Right atrium auricular region (tissue), 2 donors: ENCODE measurements around the gene NCKAP5. TPM values are rescaled to one million over a fixed set of nuclear protein-coding genes. Genes with fewer than 3 reads are reported as not detected.

Experiments
- DNase-seq: peaks from one replicate; pipeline ENCODE4 v3.0.0-alpha.2; 2019; ENCODE audit warnings: low spot score
- H3K27ac ChIP-seq, 2 donors: fragments of 200-600 bp; sonication (generic); 1 replicate in 1 of 2; 2 replicates in 1 of 2; pipeline ENCODE4 v1.5.1; 2016 to 2019
- H3K27me3 ChIP-seq, 2 donors: fragments of 200-600 bp; sonication (generic); one replicate each; pipeline versions ENCODE4 v1.5.1 to v1.6.0; 2017 to 2019
- H3K36me3 ChIP-seq: fragments of 200-600 bp; sonication (generic); one replicate; pipeline ENCODE4 v1.5.1; 2016
- H3K4me1 ChIP-seq, 2 donors: fragments of 200-600 bp; sonication (generic); one replicate each; pipeline versions ENCODE4 v1.5.1 to v1.6.0; 2017 to 2019
- H3K4me3 ChIP-seq, 2 donors: fragments of 200-600 bp; sonication (generic); 1 replicate in 1 of 2; 2 replicates in 1 of 2; pipeline ENCODE4 v1.5.1; 2017 to 2019; ENCODE audit warnings: mild to moderate bottlenecking in 1 of 2, moderate library complexity in 1 of 2
- H3K9me3 ChIP-seq, 2 donors: fragments of 200-600 bp; sonication (generic); one replicate each; pipeline ENCODE4 v1.5.1; 2019
- total RNA-seq, 2 donors: library from RNA; depleted of rRNA; stranded (reverse); fragments of >200 nt; gene quantifications; one replicate each; pipeline ENCODE4 v1.1.0, GENCODE V29; 2016
- TF ChIP-seq, protein P1 (sequence below), 2 donors: fragments of 200-600 bp; sonication (generic); IDR thresholded peaks; one replicate each; pipeline ENCODE4 v1.5.1; 2019; ENCODE audit warnings: antibody characterized with exemption in 2 of 2

NCKAP5 gene
- total RNA-seq, 2 donors from 2014 or later, result 3.6 to 5.4 TPM

DNA sequence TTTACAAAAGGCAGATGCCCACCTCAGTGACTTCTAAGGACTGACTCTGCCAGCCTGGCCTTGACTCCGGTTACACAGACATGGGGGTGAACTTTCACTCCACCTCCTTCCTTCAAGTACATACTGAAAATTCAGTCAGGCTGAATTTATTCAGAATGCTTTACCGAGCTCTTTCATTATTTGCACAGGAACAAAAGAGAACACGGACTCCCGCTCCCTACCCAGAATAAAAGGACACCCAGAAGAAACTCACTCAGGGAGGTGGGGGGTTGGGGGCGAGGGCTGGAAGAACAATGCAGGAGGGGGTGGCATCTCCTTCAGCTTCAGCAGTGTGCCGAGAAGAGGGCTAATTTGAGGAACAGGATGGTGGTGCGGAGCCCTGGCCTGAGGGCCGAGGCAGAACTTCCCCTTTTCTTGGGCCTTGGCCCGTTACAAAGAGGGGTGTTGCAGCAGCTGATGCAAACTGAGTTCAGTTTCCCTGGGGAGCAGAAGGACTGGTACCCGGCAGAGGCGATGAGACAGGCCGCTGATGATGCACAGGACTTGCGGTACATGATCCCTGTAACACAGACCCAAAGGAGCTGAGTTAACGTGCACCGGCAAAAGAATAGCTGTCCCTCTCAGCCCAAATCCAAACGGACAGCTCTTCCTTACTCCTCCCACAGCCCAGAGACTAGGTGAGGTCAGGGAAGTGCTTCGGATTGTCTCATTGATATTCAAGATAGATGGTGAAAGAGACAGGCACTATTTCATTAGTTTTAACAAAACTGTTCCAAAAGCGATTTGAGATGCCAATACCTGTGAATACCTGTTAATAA is 922.3 kb downstream of the NCKAP5 start:
- Histone ChIP-seq H3K4me3 (no peak overlapping the region), H3K4me1 (no peaks in the 10 kb centered on the region), H3K27me3 (no peaks in the 10 kb centered on the region), H3K9me3 (no peaks in the 10 kb centered on the region), H3K27ac (no peak overlapping the region), H3K36me3 (no peaks in the 10 kb centered on the region)
- no peak for DNase-seq
- TF ChIP-seq, protein P1, sequence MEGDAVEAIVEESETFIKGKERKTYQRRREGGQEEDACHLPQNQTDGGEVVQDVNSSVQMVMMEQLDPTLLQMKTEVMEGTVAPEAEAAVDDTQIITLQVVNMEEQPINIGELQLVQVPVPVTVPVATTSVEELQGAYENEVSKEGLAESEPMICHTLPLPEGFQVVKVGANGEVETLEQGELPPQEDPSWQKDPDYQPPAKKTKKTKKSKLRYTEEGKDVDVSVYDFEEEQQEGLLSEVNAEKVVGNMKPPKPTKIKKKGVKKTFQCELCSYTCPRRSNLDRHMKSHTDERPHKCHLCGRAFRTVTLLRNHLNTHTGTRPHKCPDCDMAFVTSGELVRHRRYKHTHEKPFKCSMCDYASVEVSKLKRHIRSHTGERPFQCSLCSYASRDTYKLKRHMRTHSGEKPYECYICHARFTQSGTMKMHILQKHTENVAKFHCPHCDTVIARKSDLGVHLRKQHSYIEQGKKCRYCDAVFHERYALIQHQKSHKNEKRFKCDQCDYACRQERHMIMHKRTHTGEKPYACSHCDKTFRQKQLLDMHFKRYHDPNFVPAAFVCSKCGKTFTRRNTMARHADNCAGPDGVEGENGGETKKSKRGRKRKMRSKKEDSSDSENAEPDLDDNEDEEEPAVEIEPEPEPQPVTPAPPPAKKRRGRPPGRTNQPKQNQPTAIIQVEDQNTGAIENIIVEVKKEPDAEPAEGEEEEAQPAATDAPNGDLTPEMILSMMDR (IDR thresholded peaks at IDR 0.05), result no peak

DNA sequence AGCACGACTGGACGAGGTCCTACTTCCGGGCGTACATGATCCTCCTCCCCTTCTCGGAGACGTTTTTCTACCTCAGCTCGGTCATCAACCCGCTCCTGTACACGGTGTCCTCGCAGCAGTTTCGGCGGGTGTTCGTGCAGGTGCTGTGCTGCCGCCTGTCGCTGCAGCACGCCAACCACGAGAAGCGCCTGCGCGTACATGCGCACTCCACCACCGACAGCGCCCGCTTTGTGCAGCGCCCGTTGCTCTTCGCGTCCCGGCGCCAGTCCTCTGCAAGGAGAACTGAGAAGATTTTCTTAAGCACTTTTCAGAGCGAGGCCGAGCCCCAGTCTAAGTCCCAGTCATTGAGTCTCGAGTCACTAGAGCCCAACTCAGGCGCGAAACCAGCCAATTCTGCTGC is 923.1 kb downstream of the NCKAP5 start:
- H3K9me3 ChIP-seq, result no peaks in the 10 kb centered on the region
- H3K4me3 ChIP-seq, result no peak overlapping the region
- H3K27ac ChIP-seq, result no peak overlapping the region
- H3K4me1 ChIP-seq, result no peaks in the 10 kb centered on the region
- no peaks in the 10 kb centered on the region for H3K36me3 ChIP-seq
- DNase-seq, result no peak
- TF ChIP-seq, protein P1 (IDR thresholded peaks at IDR 0.05), result no peak
- H3K27me3 ChIP-seq, result no peaks in the 10 kb centered on the region

DNA sequence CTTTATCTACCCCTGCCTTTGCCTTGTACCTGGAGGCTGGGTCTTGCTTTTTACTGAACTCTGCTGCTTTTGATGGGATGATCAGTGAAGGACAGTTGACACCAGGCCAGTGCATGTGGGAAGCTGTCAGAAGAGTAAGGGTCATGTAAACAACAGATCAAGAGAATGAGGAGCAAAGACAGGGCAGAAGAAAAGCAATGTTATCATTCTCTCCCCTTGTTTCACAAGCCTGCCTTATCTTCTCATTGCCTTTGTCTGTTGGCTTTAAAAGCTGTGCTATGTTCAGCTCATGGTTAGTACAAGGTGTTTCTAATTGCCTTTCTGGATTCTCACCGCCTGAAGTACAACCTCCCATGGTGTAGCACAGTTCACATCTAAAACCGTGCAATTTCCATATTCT is 925.8 kb downstream of the NCKAP5 start:
- H3K4me1 ChIP-seq, result no peaks in the 10 kb centered on the region
- no peaks in the 10 kb centered on the region for H3K9me3 ChIP-seq
- no peaks in the 10 kb centered on the region for H3K36me3 ChIP-seq
- TF ChIP-seq, protein P1 (IDR thresholded peaks at IDR 0.05), result no peak
- no peaks in the 10 kb centered on the region for H3K27me3 ChIP-seq
- H3K27ac ChIP-seq, result no peak overlapping the region
- H3K4me3 ChIP-seq, result no peak overlapping the region
- no peak for DNase-seq

DNA sequence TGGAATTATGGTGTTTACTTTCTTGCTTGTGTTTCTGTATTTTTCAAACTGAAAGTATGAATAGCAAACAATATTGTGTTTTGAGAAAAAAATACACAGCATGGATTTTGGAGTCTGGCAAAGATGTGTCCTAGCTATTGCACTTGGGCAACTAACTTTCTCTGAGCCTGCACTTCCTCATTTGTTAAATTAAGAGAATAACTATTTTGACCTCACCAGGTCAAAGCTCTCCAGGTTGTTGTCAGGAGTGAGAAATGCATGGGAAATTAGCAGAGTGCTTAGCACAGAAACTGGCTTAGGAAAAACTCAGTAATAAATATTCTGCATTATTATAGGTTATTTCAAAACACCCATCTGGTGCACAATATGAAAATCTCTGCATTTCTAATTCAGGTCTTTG is 926.4 kb downstream of the NCKAP5 start:
- no peak overlapping the region for H3K27ac ChIP-seq
- H3K27me3 ChIP-seq, result no peaks in the 10 kb centered on the region
- no peak overlapping the region for H3K4me3 ChIP-seq
- H3K9me3 ChIP-seq, result no peaks in the 10 kb centered on the region
- H3K4me1 ChIP-seq, result no peaks in the 10 kb centered on the region
- TF ChIP-seq, protein P1 (IDR thresholded peaks at IDR 0.05), result no peak
- no peak for DNase-seq
- no peaks in the 10 kb centered on the region for H3K36me3 ChIP-seq

DNA sequence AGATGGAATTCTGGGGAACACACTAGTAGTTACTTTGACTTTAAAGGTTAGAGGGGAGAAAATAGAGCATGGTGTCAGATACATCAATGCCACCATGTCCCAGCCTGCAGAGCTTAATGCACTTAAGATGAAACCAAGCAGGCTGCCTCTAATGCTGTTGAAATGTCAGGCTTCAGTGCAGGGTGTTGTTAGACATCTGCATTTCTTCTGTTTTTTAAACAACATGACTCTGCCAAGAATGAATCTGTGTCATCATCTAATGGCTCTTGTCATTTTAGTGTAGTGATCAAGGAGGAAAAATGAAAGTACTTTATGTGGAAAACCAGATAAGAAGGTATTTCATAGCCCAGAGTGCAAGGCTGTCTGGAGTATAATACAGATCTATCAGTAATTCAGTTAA is 928.1 kb downstream of the NCKAP5 start:
- Histone ChIP-seq H3K27me3 (no peaks in the 10 kb centered on the region), H3K36me3 (no peaks in the 10 kb centered on the region), H3K4me1 (no peaks in the 10 kb centered on the region), H3K4me3 (no peak overlapping the region), H3K9me3 (no peaks in the 10 kb centered on the region), H3K27ac (no peak overlapping the region)
- no peak for DNase-seq
- TF ChIP-seq, protein P1 (IDR thresholded peaks at IDR 0.05), result no peak
